Neural cell (in vitro differentiated cells): Measurements from ENCODE around the gene PIK3R4.

Experiments
- TF ChIP-seq, protein P1 (sequence below): fragments of 450-650 bp; IDR thresholded peaks from 2 replicates; pipeline ENCODE4 v1.5.1; 2014; ENCODE audit warnings: antibody characterized with exemption, mild to moderate bottlenecking, moderate library complexity; ENCODE audit not compliant: poor library complexity, severe bottlenecking
- TF ChIP-seq, protein P2 (sequence below): IDR thresholded peaks from 2 replicates; pipeline ENCODE4 v1.6.1; 2012; ENCODE audit warnings: borderline replicate concordance

DNA sequence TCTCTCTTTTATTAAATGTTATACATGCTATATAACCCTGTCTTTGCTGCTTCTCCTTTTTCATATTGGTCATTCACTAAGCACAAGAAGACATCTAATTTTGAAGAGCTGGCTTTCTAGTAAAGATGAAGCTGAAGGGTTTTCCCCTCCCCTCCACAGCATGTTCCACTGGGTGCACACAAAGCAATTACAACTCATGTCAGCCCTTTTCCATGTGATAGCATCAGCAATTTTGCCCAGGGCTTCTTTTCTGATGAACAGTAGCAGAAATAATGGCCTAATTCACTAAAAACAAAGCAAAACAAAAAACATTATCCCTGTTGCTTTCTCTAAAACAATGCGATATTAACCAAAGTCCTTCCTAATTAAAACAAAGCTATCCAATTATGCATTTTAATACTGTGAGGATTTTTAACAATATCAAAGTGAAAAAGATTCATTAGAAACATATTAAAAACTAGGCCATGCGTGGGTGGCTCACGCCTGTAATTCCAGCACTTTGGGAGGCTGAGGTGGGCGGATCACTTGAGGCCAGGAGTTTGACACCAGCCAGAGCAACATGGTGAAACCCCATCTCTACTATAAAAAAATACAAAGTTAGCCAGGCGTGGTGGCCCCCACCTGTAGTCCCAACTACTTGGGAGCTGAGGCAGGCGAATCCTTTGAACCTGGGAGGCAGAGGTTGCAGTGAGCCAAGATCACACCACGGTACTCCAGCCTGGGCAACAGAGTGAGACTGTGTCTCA is 12.2 kb upstream of the PIK3R4 start:
- TF ChIP-seq, protein P1, sequence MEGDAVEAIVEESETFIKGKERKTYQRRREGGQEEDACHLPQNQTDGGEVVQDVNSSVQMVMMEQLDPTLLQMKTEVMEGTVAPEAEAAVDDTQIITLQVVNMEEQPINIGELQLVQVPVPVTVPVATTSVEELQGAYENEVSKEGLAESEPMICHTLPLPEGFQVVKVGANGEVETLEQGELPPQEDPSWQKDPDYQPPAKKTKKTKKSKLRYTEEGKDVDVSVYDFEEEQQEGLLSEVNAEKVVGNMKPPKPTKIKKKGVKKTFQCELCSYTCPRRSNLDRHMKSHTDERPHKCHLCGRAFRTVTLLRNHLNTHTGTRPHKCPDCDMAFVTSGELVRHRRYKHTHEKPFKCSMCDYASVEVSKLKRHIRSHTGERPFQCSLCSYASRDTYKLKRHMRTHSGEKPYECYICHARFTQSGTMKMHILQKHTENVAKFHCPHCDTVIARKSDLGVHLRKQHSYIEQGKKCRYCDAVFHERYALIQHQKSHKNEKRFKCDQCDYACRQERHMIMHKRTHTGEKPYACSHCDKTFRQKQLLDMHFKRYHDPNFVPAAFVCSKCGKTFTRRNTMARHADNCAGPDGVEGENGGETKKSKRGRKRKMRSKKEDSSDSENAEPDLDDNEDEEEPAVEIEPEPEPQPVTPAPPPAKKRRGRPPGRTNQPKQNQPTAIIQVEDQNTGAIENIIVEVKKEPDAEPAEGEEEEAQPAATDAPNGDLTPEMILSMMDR, result no peak
- TF ChIP-seq, protein P2, sequence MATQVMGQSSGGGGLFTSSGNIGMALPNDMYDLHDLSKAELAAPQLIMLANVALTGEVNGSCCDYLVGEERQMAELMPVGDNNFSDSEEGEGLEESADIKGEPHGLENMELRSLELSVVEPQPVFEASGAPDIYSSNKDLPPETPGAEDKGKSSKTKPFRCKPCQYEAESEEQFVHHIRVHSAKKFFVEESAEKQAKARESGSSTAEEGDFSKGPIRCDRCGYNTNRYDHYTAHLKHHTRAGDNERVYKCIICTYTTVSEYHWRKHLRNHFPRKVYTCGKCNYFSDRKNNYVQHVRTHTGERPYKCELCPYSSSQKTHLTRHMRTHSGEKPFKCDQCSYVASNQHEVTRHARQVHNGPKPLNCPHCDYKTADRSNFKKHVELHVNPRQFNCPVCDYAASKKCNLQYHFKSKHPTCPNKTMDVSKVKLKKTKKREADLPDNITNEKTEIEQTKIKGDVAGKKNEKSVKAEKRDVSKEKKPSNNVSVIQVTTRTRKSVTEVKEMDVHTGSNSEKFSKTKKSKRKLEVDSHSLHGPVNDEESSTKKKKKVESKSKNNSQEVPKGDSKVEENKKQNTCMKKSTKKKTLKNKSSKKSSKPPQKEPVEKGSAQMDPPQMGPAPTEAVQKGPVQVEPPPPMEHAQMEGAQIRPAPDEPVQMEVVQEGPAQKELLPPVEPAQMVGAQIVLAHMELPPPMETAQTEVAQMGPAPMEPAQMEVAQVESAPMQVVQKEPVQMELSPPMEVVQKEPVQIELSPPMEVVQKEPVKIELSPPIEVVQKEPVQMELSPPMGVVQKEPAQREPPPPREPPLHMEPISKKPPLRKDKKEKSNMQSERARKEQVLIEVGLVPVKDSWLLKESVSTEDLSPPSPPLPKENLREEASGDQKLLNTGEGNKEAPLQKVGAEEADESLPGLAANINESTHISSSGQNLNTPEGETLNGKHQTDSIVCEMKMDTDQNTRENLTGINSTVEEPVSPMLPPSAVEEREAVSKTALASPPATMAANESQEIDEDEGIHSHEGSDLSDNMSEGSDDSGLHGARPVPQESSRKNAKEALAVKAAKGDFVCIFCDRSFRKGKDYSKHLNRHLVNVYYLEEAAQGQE, result no peak
